ENCODE data around the gene NDUFAF2. TPM values are rescaled to one million over a fixed set of nuclear protein-coding genes. Genes with fewer than 3 reads are reported as not detected.

The NDUFAF2 gene
- total and polyA plus RNA-seq, 10 of the 15 experiments (the other 5 are each of a cell fraction or from before 2014, with no cell fraction given): 22.4 to 121 (median 65.3) TPM

DNA sequence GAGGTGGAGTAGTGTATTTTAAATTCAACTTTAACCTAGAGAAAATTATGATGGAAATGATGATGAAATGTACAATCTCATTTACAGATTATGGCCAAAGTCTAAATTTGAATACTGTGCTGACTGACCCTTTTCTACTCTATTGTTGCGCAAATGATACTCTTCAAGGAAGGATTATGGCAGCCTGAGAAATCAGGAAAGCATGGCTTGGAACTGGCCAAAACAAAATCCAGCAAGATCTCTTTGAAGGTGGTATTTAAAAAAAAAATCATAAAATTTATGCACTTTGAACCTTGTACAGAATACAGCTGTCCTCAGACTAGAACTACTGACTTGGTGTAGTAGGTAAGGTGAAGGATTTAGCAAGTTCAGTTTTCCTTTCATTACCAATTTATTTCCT, 105.3 kb downstream of the NDUFAF2 start:
- Histone ChIP-seq H3K4me3 (no peak overlapping the region), H3K4me2 (ENCODE audit: control insufficient read depth, insufficient read depth) (no peak overlapping the region), H3K4me1 (ENCODE audit: control insufficient read depth, insufficient read depth, low read length) (peaks cover 3% of the 10 kb centered on the region; the same call in 1 of the 2 replicates), H3K27me3 (replicated peaks in 1 of 2; ENCODE audit: control insufficient read depth in 2 of 2, insufficient read depth in 2 of 2, low read length in 1 of 2) (no peaks in the 10 kb centered on the region), H3K79me2 (ENCODE audit: control insufficient read depth, insufficient read depth, low read length) (no peaks in the 10 kb centered on the region), H3K27ac (ENCODE audit: control insufficient read depth, insufficient read depth) (no peak overlapping the region), H3K9ac (ENCODE audit: control insufficient read depth, insufficient read depth, low read length) (no peak overlapping the region), H2AFZ (ENCODE audit: control insufficient read depth, low read depth, low read length) (no peak overlapping the region), H3K36me3 (ENCODE audit: control insufficient read depth in 2 of 2, insufficient read depth in 2 of 2, low read length in 1 of 2) (no peaks in the 10 kb centered on the region; a peak in 1 of 4 replicates), H3K9me3 (replicated peaks; ENCODE audit: control insufficient read depth, insufficient read depth, low read length) (no peaks in the 10 kb centered on the region), H4K20me1 (ENCODE audit: control insufficient read depth, insufficient read depth) (no peaks in the 10 kb centered on the region)
- ChIA-PET SMC1A (ENCODE audit: uncharacterized antibody, unreplicated experiment) (no interaction called here), POLR2A (no interaction called here), RAD21 (ENCODE audit: unreplicated experiment) (no interaction called here), CTCF (no interaction called here)
- in situ Hi-C loops (cut with MboI) (loop anchor here (5.0 kb wide), 1 partner anchor 612 kb away; no protein-coding TSS in a partner anchor), intact Hi-C loops (cut with micrococcal nuclease; ENCODE audit: unreplicated experiment) (loop anchor here (10.0 kb wide), 2 partner anchors 355 to 375 kb away; no protein-coding TSS in a partner anchor)
- ATAC-seq: no peak
- 100% methylated on average over 1 of the region's 1 CpG for WGBS (ENCODE audit: insufficient coverage, insufficient replicate concordance, low lambda C conversion rate, missing lambda C conversion rate)
- BruUV-seq (replicated peaks): no TSS peak
- DNase-seq (ENCODE audit: low read depth, low spot score): no peak
- no peak for FAIRE-seq
- TF ChIP-seq BRCA1 (IDR thresholded peaks at IDR 0.05; ENCODE audit: low read depth, low read length) (no peak), MTA2 (IDR thresholded peaks at IDR 0.05; ENCODE audit: low read depth) (no peak), ZNF622 (IDR thresholded peaks at IDR 0.05) (no peak), POU2F2 (IDR thresholded peaks at IDR 0.05; ENCODE audit: borderline replicate concordance, low read depth, low read length) (no peak), IRF4 (IDR thresholded peaks at IDR 0.05; ENCODE audit: low read depth, low read length) (no peak), ZNF24 (IDR thresholded peaks at IDR 0.05) (no peak), BHLHE40 (IDR thresholded peaks at IDR 0.05; ENCODE audit: borderline replicate concordance in 1 of 2, low read depth in 2 of 2, low read length in 1 of 2) (no peak), CEBPB (IDR thresholded peaks at IDR 0.05; ENCODE audit: borderline replicate concordance in 1 of 2, low read depth in 2 of 2, low read length in 2 of 2) (no peak), RUNX3 (IDR thresholded peaks at IDR 0.05; ENCODE audit: low read length) (no peak), CREB1 (IDR thresholded peaks at IDR 0.05; ENCODE audit: low read depth) (no peak), MYC (IDR thresholded peaks at IDR 0.05; ENCODE audit: insufficient read depth, insufficient read length, insufficient replicate concordance, low read length, severe bottlenecking) (no peak), RAD51 (IDR thresholded peaks at IDR 0.05) (no peak), EZH2 (IDR thresholded peaks at IDR 0.05; ENCODE audit: borderline replicate concordance, control insufficient read depth, low read depth, low read length) (no peak), CREM (IDR thresholded peaks at IDR 0.05; ENCODE audit: low read depth) (no peak)
- TF ChIP-seq, protein P1, sequence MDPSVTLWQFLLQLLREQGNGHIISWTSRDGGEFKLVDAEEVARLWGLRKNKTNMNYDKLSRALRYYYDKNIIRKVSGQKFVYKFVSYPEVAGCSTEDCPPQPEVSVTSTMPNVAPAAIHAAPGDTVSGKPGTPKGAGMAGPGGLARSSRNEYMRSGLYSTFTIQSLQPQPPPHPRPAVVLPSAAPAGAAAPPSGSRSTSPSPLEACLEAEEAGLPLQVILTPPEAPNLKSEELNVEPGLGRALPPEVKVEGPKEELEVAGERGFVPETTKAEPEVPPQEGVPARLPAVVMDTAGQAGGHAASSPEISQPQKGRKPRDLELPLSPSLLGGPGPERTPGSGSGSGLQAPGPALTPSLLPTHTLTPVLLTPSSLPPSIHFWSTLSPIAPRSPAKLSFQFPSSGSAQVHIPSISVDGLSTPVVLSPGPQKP (IDR thresholded peaks at IDR 0.05; ENCODE audit: low read depth, low read length): no peak
- TF ChIP-seq, protein P2, sequence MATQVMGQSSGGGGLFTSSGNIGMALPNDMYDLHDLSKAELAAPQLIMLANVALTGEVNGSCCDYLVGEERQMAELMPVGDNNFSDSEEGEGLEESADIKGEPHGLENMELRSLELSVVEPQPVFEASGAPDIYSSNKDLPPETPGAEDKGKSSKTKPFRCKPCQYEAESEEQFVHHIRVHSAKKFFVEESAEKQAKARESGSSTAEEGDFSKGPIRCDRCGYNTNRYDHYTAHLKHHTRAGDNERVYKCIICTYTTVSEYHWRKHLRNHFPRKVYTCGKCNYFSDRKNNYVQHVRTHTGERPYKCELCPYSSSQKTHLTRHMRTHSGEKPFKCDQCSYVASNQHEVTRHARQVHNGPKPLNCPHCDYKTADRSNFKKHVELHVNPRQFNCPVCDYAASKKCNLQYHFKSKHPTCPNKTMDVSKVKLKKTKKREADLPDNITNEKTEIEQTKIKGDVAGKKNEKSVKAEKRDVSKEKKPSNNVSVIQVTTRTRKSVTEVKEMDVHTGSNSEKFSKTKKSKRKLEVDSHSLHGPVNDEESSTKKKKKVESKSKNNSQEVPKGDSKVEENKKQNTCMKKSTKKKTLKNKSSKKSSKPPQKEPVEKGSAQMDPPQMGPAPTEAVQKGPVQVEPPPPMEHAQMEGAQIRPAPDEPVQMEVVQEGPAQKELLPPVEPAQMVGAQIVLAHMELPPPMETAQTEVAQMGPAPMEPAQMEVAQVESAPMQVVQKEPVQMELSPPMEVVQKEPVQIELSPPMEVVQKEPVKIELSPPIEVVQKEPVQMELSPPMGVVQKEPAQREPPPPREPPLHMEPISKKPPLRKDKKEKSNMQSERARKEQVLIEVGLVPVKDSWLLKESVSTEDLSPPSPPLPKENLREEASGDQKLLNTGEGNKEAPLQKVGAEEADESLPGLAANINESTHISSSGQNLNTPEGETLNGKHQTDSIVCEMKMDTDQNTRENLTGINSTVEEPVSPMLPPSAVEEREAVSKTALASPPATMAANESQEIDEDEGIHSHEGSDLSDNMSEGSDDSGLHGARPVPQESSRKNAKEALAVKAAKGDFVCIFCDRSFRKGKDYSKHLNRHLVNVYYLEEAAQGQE (IDR thresholded peaks at IDR 0.05; ENCODE audit: low read depth, low read length): no peak
- TF ChIP-seq, protein P3, sequence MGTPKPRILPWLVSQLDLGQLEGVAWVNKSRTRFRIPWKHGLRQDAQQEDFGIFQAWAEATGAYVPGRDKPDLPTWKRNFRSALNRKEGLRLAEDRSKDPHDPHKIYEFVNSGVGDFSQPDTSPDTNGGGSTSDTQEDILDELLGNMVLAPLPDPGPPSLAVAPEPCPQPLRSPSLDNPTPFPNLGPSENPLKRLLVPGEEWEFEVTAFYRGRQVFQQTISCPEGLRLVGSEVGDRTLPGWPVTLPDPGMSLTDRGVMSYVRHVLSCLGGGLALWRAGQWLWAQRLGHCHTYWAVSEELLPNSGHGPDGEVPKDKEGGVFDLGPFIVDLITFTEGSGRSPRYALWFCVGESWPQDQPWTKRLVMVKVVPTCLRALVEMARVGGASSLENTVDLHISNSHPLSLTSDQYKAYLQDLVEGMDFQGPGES (IDR thresholded peaks at IDR 0.05): no peak
- TF ChIP-seq, protein P4, sequence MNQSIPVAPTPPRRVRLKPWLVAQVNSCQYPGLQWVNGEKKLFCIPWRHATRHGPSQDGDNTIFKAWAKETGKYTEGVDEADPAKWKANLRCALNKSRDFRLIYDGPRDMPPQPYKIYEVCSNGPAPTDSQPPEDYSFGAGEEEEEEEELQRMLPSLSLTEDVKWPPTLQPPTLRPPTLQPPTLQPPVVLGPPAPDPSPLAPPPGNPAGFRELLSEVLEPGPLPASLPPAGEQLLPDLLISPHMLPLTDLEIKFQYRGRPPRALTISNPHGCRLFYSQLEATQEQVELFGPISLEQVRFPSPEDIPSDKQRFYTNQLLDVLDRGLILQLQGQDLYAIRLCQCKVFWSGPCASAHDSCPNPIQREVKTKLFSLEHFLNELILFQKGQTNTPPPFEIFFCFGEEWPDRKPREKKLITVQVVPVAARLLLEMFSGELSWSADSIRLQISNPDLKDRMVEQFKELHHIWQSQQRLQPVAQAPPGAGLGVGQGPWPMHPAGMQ (IDR thresholded peaks at IDR 0.05; ENCODE audit: borderline replicate concordance): no peak
